Measurements from ENCODE around the gene EIF5AL1.

GRCh38 chr10:79488336-79488735 lies 24.0 kb upstream of the EIF5AL1 start:
- TF ChIP-seq, protein P1, sequence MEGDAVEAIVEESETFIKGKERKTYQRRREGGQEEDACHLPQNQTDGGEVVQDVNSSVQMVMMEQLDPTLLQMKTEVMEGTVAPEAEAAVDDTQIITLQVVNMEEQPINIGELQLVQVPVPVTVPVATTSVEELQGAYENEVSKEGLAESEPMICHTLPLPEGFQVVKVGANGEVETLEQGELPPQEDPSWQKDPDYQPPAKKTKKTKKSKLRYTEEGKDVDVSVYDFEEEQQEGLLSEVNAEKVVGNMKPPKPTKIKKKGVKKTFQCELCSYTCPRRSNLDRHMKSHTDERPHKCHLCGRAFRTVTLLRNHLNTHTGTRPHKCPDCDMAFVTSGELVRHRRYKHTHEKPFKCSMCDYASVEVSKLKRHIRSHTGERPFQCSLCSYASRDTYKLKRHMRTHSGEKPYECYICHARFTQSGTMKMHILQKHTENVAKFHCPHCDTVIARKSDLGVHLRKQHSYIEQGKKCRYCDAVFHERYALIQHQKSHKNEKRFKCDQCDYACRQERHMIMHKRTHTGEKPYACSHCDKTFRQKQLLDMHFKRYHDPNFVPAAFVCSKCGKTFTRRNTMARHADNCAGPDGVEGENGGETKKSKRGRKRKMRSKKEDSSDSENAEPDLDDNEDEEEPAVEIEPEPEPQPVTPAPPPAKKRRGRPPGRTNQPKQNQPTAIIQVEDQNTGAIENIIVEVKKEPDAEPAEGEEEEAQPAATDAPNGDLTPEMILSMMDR (IDR thresholded peaks at IDR 0.05; ENCODE audit: insufficient read depth, low read length, poor library complexity, severe bottlenecking), result no peak
- no peak for TF ChIP-seq EZH2phosphoT487 (conservative IDR thresholded peaks at IDR 0.05; ENCODE audit: low read length)

Measured in SU-DHL-6 (cell line).